HG02870 (cell line): ENCODE data around the gene PARD3B.

Experiments
- ATAC-seq: cut with Tn5 transposase; IDR thresholded peaks from one replicate; pipeline ENCODE4 v1.9.1; 2021; ENCODE audit warnings: mild to moderate bottlenecking, moderate library complexity; ENCODE audit not compliant: unreplicated experiment

The PARD3B gene

DNA sequence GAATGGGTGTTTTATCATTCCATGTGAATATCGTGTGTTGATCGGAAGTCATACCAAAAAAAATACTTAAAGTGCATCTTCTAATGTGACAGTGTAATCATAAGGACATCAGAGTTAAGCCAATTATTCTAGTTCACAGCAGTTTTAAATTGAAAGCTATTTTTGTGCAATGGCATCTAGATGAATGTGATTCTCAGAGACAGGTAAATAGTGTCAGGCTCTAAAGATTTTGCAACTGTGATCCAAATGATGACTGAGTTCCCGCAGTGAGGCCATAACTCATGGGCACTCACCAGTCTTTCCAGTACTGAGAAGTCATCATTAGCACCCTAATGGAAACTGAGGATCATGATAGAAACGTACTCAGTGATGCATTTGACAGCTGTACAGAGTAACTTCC is 542.6 kb downstream of the PARD3B start:
- ATAC-seq = no peak

- ATAC-seq = no peak
Observed at GRCh38 chr2:205089958-205090357, 544.7 kb downstream of the PARD3B start.

GRCh38 chr2:205091411-205091810 is 546.1 kb downstream of the PARD3B start:
- no peak for ATAC-seq

DNA sequence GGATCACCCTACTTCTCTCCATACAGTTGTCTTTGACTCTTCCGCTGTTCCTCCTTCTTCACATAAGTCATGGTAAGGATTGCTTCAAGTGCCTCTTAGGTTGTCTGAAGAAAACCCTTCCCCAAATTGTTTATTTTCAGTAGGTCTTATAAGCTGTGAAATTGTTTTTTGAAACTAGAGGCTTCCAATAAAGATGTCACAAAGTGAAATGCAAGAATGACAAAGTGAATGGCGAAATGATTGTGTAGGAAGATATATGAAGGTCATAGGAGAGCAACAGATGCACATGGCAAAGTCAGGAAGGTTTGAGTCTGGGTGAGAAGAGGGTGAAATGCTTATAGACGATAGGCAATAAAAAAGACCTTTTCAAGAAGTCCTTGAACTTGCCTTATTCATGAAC is 548.8 kb downstream of the PARD3B start:
- no peak for ATAC-seq

- ATAC-seq = no peak
Observed at GRCh38 chr2:205103699-205104098, 558.4 kb downstream of the PARD3B start.

- ATAC-seq = no peak
Observed at GRCh38 chr2:205107810-205108209, 562.5 kb downstream of the PARD3B start.

DNA sequence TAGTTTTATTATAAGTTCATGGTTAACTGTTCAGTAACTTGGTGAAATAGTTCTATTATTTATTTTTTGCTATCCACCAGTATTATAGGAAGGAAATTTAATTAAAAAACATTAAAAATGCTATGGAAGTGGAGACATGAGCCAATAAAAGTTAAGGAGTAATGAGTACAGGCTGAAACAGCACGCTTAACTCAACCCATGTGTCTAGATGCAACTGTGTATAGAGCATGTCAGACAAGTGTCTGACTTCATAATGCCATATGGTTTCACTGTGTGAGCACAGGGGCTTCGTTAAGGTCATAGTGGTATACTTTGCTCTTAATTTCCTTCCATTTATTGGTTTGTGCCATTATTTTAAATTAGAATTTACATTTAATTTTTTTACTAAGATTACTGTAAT is 570.2 kb downstream of the PARD3B start:
- no peak for ATAC-seq

- ATAC-seq = no peak
Observed at GRCh38 chr2:205117125-205117524, 571.9 kb downstream of the PARD3B start.

DNA sequence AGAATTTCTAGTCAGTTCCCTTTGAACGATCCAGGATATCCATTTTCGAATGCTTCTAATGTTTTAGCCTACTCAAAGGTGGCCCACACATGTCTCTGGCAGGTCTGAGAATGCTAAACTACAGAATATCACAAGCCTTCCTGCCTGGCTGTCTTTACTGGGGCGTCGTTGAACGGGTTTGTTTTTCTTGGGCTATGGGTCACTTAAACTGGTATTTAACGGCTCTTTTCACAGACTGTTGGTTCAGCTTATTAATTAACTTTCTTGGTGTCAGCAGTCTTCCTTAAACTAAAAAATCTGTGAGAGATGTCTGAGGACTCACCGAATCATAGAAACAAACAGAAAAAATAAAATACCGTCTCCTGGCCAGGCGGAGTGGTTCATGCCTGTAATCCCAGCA is 573.9 kb downstream of the PARD3B start:
- ATAC-seq = no peak

DNA sequence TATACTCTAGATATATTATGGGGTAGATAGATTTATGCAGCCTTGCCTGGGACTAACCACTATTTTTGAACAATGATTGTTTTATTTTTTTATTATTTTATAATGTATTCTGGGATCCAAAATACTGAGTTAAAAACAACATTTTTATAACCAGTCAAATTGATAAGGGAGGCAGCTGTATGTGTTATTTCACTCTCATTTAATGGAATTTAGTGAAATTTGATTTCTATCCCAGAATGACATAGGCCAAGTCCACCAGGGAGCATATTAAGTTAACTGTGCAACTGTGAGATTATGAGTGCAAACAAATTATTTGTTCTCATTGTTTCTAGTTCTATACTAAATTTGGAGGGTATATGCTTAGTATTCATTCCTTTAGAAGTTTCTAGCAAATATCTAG is 583.5 kb downstream of the PARD3B start:
- no peak for ATAC-seq

DNA sequence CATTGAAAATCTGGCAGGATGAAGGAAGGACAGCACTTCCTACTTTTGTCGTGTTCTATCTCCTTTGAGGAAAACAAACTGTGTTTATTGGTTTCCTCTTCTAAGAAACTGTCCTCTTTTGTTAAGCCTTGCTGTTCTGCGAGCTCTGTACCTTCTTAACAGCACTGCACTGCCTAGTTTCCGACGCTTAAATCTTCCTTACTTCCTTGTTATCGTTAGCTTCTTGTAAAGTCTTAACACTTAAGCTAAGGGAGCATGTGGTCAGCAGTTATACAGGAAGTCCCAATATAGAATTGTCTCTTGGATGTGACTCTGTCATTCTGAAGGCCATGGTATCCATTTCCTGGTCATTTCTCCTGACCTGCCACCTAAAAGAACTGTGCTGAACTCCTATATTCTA is 584.3 kb downstream of the PARD3B start:
- no peak for ATAC-seq

DNA sequence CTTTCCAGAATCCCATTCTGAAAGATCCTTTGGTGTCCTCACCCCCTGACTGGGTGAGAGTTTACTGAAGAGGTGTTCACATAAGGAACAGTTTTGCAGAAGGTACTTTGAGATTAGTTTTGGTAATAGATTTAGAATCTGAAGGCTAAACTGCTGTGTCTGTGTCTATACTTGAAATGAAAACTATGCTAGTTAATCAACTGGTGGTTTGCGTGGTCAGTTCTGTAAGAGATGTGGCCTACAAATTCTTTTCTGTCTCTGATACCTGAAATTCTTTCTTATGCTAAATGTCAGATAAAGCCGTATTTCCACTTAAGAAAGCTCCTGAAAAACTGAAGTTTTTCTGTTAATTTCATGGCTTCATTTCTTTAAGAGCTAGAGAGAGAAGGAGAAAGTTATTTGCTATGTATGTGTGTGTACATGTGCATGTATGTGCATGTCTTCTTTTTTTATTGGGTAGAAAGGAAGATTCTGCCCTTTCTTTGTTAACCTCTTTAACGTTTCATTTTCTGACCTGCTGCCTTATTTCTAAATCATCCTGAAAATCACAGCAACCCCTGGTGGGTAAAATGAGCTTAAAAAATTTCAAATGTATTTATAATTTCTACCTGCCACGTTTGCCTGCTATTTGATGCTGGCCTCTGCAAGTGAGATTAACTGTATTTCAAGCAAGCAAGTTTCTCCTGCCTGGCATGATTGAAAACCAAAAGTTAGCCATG is 585.0 kb downstream of the PARD3B start:
- no peak for ATAC-seq

DNA sequence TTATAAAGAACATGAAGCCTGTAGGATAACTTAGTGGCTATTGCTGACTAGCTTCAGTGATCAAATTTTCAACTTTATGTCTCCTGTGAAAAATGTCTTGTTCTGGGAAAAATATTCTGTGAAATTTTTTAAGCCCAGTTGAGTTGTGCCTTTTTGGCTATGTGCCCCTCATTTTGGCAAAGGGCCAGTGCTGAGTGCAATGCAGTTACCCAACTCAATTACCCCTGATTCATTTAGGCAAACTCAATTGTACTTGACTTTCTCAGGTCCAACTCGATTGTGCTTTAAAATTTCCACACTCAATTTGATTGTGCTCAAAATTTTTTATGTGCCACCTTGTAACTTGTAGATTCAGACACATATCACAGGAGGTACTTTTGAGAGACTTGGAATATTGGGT is 588.3 kb downstream of the PARD3B start:
- no peak for ATAC-seq

DNA sequence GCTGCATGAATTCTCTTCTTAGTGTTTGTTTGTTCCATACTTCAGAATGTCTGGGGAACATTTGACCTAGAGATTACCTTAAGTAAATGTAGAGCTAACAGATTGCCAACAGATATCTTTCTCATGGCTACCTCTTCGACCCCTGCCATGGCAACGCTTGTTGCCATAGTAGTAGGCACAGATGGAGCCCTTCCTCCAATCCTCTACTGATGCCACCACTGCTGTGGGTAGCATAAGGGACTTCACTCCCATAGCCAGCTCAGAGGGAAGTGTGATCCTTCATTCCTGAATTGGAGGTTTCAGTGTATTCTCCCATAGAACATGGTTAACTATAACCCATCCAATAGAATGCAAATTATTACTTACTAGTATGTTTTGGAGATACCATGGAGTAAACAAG is 593.5 kb downstream of the PARD3B start:
- no peak for ATAC-seq

- no peak for ATAC-seq
Observed at GRCh38 chr2:205139822-205140463, 594.7 kb downstream of the PARD3B start.

GRCh38 chr2:205141381-205141780 is 596.1 kb downstream of the PARD3B start:
- ATAC-seq = no peak

GRCh38 chr2:205145888-205146287 is 600.6 kb downstream of the PARD3B start:
- ATAC-seq = no peak

- ATAC-seq = no peak
Observed at GRCh38 chr2:205148755-205149154, 603.5 kb downstream of the PARD3B start.

DNA sequence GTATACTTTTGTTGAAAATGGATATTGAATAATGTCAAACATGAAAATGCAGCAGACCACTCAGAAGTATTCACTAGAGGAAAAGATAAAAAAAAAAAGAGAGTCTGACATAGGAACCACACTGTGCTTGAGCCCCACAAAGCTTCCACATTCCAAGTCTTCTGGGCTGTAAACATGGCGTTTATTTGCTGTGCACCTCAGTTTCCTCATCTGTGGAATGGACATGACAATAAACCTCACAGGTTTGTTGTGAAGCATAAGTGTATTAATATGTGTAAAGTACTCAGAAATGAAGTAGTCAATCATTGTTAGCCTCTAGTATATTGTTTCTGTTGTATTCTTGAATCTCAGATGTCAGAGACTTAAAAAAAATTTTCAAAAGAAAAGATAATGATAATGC is 611.2 kb downstream of the PARD3B start:
- no peak for ATAC-seq

DNA sequence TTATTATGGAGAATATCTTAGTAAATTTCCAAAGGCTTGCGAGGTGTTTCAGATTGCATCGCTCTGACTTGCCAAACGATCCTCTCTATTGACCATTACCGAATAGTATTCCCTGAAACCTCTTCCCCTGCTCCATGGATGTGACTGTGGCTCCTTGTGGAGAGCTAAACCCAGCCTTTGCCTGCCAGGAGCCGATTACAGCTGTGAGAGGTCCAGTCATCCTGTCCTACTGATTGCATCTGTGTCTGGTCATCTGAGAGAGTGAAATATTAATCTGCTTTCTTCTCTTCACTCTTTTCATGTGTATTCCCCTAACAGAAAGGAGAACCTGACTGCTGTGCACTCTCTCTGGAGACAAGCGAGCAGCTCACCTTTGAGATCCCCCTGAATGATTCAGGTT is 613.1 kb downstream of the PARD3B start:
- no peak for ATAC-seq

DNA sequence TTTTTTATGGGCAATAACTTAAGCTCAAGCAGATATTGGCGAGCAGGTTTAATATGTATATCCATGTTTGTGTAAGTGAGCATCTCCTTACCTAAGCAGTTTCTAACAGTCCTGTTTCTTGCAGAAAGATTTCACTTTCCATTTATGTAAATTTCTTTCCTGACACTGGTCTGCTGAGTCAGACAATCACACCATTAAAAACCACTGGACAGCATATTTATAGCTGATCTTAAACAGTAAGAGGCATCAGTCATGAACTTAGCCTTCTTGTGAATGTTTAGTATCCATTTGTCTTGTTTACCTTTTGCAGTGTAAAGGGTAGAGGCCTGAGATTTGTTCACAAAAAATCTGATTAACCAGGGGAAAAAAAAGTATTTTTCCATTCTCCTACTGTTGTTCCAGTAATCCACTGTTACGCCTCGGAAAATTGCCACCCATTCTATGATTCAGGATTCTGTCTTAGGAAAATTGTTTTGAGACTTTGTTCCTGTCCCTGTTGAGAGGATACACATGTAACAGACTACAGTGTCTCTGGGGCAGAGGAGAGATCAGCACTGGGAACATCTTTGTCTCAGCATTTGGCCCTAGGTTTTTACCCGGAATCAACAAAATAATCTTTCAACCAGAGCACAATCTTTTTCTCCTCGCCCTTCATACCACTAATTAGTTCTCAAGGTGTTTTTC is 616.0 kb downstream of the PARD3B start:
- no peak for ATAC-seq

GRCh38 chr2:205166745-205167144 is 621.5 kb downstream of the PARD3B start:
- no peak for ATAC-seq
